Lung (tissue), 12 donors: ENCODE data around the gene ZNF236. TPM values are rescaled to one million over a fixed set of nuclear protein-coding genes. Genes with fewer than 3 reads are reported as not detected.

ENCODE experiments used
- ATAC-seq: fragments of 200-7000 bp; cut with Tn5 transposase; one replicate; pipeline ENCODE4 v1.9.1; 2020; ENCODE audit warnings: moderate number of reproducible peaks; ENCODE audit not compliant: insufficient read depth, low FRiP score
- DNase-seq, 3 donors: peaks; one replicate each; pipeline ENCODE4 v3.0.0-alpha.2; 2013 to 2017
- H3K27ac ChIP-seq, 2 donors: one replicate each; pipeline ENCODE4 v1.5.1; 2013; ENCODE audit warnings: mild to moderate bottlenecking in 2 of 2, moderate library complexity in 2 of 2, control low read depth in 1 of 2, inconsistent platforms in 1 of 2, low read depth in 1 of 2, low read length in 1 of 2
- H3K27me3 ChIP-seq, 3 donors: one replicate each; pipeline ENCODE4 v1.5.1; 2013; ENCODE audit warnings: low read length in 2 of 3; ENCODE audit not compliant: control insufficient read depth in 3 of 3, insufficient read depth in 3 of 3
- H3K36me3 ChIP-seq, 4 donors: one replicate each; pipeline ENCODE4 v1.5.1; 2013; ENCODE audit warnings: low read length in 4 of 4, mild to moderate bottlenecking in 1 of 4, moderate library complexity in 1 of 4; ENCODE audit not compliant: control insufficient read depth in 4 of 4, insufficient read depth in 4 of 4
- H3K4me1 ChIP-seq, 5 donors: one replicate each; pipeline ENCODE4 v1.5.1; 2013; ENCODE audit warnings: low read length in 5 of 5, mild to moderate bottlenecking in 2 of 5, moderate library complexity in 1 of 5; ENCODE audit not compliant: control insufficient read depth in 5 of 5, insufficient read depth in 5 of 5
- H3K4me3 ChIP-seq: one replicate; pipeline ENCODE4 v1.5.1; 2013; ENCODE audit warnings: mild to moderate bottlenecking, control low read depth, moderate library complexity
- H3K9ac ChIP-seq, 2 donors: one replicate each; pipeline ENCODE4 v1.5.1; 2013; ENCODE audit warnings: low read length in 2 of 2, control low read depth in 1 of 2; ENCODE audit not compliant: insufficient read depth in 1 of 2
- H3K9me3 ChIP-seq, 4 donors: one replicate each; pipeline ENCODE4 v1.5.1; 2013; ENCODE audit warnings: low read length in 3 of 4, mild to moderate bottlenecking in 1 of 4, moderate library complexity in 1 of 4; ENCODE audit not compliant: control insufficient read depth in 4 of 4, insufficient read depth in 3 of 4
- WGBS, 2 donors: extraction: QIAGEN DNeasy Blood & Tissue Kit; methylation state at CpG; one replicate each; pipeline ENCODE4 v1.1.7; 2013; 5-methylcytosine and 5-hydroxymethylcytosine counted together
- polyA plus RNA-seq, 2 donors: library from polyadenylated mRNA; stranded (reverse); fragments of 200-250 nt; gene quantifications; one replicate each; pipeline ENCODE4 v1.2.1, GENCODE V29; 2013
- total RNA-seq, 2 donors: library from RNA; depleted of rRNA in 1 of 2; stranded (reverse); fragments of >200 nt in 1 of 2; gene quantifications; one replicate each; pipeline ENCODE4 v1.2.1, GENCODE V29; 2014 to 2021
- TF ChIP-seq, protein P1 (sequence below): IDR thresholded peaks from 2 replicates; pipeline ENCODE4 v1.5.1; 2012; ENCODE audit warnings: mild to moderate bottlenecking; ENCODE audit errors: control extremely low read depth, extremely low read depth
- donor health status: control.
- donor health status: control.
- donor health status: Bipolar disorder and iron deficiency.
- donor health status: healthy.
- donor health status: DM: yes; HTN: yes; CAD: no.

The ZNF236 gene
- total and polyA plus RNA-seq, 4 donors: 2.4 to 23.1 (median 8.8) TPM

DNA sequence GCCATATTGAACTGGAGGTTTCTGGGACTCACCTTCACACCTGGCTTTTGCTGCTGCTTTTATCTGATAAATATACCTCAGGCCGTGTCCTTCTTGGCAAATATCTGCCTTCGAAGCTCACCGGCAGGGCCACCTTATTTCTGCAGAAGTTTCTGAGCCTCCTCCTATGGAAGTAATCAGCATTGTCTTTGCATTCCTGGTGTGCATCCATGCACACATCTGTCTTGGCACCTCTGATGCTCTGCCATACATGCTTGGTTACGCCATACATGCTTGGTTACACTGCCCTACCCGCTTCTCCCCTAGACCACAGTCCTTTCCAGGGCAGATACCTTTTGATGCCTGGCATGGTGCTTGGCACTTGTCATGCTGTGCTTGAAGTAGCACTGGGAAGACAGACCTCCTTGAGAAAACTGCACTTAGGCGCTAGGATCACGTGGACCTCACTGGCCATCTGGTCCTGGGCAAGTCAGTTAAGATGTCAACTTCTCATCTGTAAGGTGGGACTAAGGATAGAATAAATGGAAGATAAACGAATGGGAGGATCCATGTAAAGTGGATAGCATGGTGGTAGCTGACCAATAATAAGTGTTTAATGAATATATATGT, 66.8 kb downstream of the ZNF236 start:
- no peaks in the 10 kb centered on the region for H3K27me3 ChIP-seq
- DNase-seq (no peak), ATAC-seq (no peak)
- no peaks in the 10 kb centered on the region for H3K9me3 ChIP-seq
- H3K36me3 ChIP-seq: peaks cover 7 to 17% (median 11%) of the 10 kb centered on the region in 4 donors
- 97 to 99% methylated on average over 8 of the region's 8 CpGs for WGBS, 2 donors
- H3K4me3 ChIP-seq: no peak overlapping the region
- H3K9ac ChIP-seq: no peak overlapping the region
- no peaks in the 10 kb centered on the region for H3K4me1 ChIP-seq
- TF ChIP-seq, protein P1, sequence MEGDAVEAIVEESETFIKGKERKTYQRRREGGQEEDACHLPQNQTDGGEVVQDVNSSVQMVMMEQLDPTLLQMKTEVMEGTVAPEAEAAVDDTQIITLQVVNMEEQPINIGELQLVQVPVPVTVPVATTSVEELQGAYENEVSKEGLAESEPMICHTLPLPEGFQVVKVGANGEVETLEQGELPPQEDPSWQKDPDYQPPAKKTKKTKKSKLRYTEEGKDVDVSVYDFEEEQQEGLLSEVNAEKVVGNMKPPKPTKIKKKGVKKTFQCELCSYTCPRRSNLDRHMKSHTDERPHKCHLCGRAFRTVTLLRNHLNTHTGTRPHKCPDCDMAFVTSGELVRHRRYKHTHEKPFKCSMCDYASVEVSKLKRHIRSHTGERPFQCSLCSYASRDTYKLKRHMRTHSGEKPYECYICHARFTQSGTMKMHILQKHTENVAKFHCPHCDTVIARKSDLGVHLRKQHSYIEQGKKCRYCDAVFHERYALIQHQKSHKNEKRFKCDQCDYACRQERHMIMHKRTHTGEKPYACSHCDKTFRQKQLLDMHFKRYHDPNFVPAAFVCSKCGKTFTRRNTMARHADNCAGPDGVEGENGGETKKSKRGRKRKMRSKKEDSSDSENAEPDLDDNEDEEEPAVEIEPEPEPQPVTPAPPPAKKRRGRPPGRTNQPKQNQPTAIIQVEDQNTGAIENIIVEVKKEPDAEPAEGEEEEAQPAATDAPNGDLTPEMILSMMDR: no peak
- H3K27ac ChIP-seq: no peak overlapping the region

DNA sequence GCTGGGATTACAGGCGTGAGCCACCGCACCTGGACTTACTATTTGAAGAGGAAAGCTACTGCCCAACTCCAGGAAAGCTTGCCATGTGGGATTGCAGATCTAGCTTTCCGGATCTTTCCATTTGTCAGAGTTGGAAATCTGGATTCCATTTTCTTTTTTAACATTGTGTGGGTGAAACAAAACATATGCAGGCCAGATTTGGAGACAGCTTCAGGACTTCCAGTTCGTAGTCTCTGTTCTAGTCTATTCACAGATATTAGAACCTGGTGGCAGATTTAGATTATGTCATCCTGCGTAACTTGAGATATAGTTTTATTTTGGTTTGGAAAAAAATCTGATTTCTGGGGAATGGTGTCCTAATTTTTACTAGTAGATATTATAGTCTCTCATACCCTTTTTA, 70.5 kb downstream of the ZNF236 start:
- no peak overlapping the region for H3K4me3 ChIP-seq
- H3K4me1 ChIP-seq: no peaks in the 10 kb centered on the region
- peaks cover 34 to 41% (median 37%) of the 10 kb centered on the region in 4 donors for H3K36me3 ChIP-seq
- WGBS, 2 donors: 92 to 96% methylated on average over 5 of the region's 5 CpGs
- no peak overlapping the region for H3K27ac ChIP-seq
- ATAC-seq: no peak
- peaks cover 0 to 15% (median 4%) of the 10 kb centered on the region in 4 donors for H3K9me3 ChIP-seq
- TF ChIP-seq, protein P1: no peak
- no peak for DNase-seq
- no peak overlapping the region for H3K9ac ChIP-seq
- H3K27me3 ChIP-seq: no peaks in the 10 kb centered on the region

DNA sequence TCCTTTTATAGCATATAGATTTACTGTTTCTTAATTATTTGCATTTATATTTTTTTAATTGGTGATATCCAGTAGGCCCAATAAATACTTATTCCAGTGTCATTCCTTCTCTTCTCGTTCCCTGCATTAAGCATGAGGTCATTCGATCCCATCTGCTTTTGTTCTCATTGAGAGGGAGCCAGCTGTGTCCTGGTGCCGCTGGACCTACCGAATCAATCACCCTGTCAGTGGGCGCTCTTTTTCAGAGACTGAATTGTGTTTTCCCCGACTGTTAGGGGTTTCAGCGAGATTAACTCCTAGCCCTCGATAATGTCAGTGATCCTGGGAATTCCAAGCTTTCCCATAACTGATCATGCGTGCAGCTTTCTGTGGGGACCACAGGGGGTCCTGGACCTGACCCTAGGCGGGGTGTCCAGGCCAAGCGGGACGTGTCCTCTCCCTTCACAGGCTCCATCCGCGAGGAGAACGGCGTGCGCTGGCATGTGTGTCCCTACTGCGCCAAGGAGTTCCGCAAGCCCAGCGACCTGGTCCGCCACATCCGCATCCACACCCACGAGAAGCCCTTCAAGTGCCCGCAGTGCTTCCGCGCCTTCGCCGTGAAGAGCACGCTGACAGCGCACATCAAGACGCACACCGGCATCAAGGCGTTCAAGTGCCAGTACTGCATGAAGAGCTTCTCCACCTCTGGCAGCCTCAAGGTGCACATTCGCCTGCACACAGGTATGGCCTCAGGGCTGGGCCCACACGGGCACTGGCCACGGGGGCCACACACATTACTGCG, 72.4 kb downstream of the ZNF236 start:
- Histone ChIP-seq H3K27me3 (no peaks in the 10 kb centered on the region), H3K27ac (no peak overlapping the region), H3K9me3 (peaks cover 0 to 15% (median 4%) of the 10 kb centered on the region in 4 donors), H3K4me3 (no peak overlapping the region), H3K9ac (no peak overlapping the region), H3K4me1 (no peaks in the 10 kb centered on the region), H3K36me3 (peaks cover 29 to 47% (median 38%) of the 10 kb centered on the region in 4 donors)
- TF ChIP-seq, protein P1: no peak
- ATAC-seq: no peak
- WGBS, 2 donors: 96 to 98% methylated on average over 37 of the region's 37 CpGs
- no peak for DNase-seq
